ENCODE data around the gene ALAD.
"Not testable (repeated sequence)": the region's sequence is repeated elsewhere in the genome, so short reads cannot be mapped to it uniquely, and the experiment has no call there.

ALAD gene

GRCh38 chr9:113409481-113409880, 8.4 kb upstream of the ALAD start:
- WGBS (ENCODE audit: extremely low coverage, insufficient coverage, low lambda C conversion rate), result no CpG with 5 or more reads among the region's 10 CpGs
- no peak overlapping the region for H3K23ac ChIP-seq (ENCODE audit: low read length)
- no peak overlapping the region for H2BK15ac ChIP-seq (replicated peaks; ENCODE audit: low read depth)
- H2BK5ac ChIP-seq (ENCODE audit: low read length), result no peak overlapping the region
- H3K36me3 ChIP-seq (ENCODE audit: control insufficient read depth, insufficient read depth, low read length), result peaks cover 9% of the 10 kb centered on the region
- no peak overlapping the region for H2BK120ac ChIP-seq (ENCODE audit: low read depth, low read length)
- H3K18ac ChIP-seq (ENCODE audit: low read length), result no peak overlapping the region
- peak overlapping the region; percentile 99 for H3K56ac ChIP-seq (ENCODE audit: low read length)
- peaks cover 7% of the 10 kb centered on the region for H3K79me1 ChIP-seq (ENCODE audit: low read length)
- no peak overlapping the region for H4K5ac ChIP-seq (ENCODE audit: low read length)
- H3K27ac ChIP-seq (ENCODE audit: low read depth, low read length), result no peak overlapping the region
- H3K9ac ChIP-seq (ENCODE audit: low read length), result peak overlapping the region; percentile 93
- H2AK5ac ChIP-seq (ENCODE audit: low read length), result peak overlapping the region; percentile 50
- H3K27me3 ChIP-seq (ENCODE audit: insufficient read depth, low read length, poor library complexity), result no peaks in the 10 kb centered on the region
- no peak for DNase-seq
- peaks cover 2% of the 10 kb centered on the region for H3K4me1 ChIP-seq (ENCODE audit: control insufficient read depth, low read depth, low read length)
- H3K79me2 ChIP-seq (ENCODE audit: control insufficient read depth, insufficient read depth, low read length), result peaks cover 17% of the 10 kb centered on the region
- H4K8ac ChIP-seq (ENCODE audit: low read depth, low read length), result no peak overlapping the region
- peak overlapping the region; percentile 99 for H3K4me2 ChIP-seq (ENCODE audit: low read length)
- no peak overlapping the region for H3K4ac ChIP-seq (ENCODE audit: low read depth, low read length)
- H3K4me3 ChIP-seq (ENCODE audit: low read length), result peak overlapping the region; percentile 41

GRCh38 chr9:113406873-113407511, 5.9 kb upstream of the ALAD start:
- H3K23ac ChIP-seq (ENCODE audit: low read length); H3K4ac ChIP-seq (ENCODE audit: low read depth, low read length); H2BK15ac ChIP-seq (replicated peaks; ENCODE audit: low read depth); H3K79me1 ChIP-seq (ENCODE audit: low read length); H3K56ac ChIP-seq (ENCODE audit: low read length); H2BK120ac ChIP-seq (ENCODE audit: low read depth, low read length); H3K36me3 ChIP-seq (ENCODE audit: control insufficient read depth, insufficient read depth, low read length); H3K27ac ChIP-seq (ENCODE audit: low read depth, low read length); H3K4me3 ChIP-seq (ENCODE audit: low read length); H3K27me3 ChIP-seq (ENCODE audit: insufficient read depth, low read length, poor library complexity); H3K9ac ChIP-seq (ENCODE audit: low read length); H3K18ac ChIP-seq (ENCODE audit: low read length); H3K4me2 ChIP-seq (ENCODE audit: low read length); H2BK5ac ChIP-seq (ENCODE audit: low read length); H4K5ac ChIP-seq (ENCODE audit: low read length); H3K4me1 ChIP-seq (ENCODE audit: control insufficient read depth, low read depth, low read length); H2AK5ac ChIP-seq (ENCODE audit: low read length); H4K8ac ChIP-seq (ENCODE audit: low read depth, low read length): not testable (repeated sequence)
- peak; percentile 82 for DNase-seq
- no CpG with 5 or more reads among the region's 7 CpGs for WGBS (ENCODE audit: extremely low coverage, insufficient coverage, low lambda C conversion rate)
- H3K79me2 ChIP-seq (ENCODE audit: control insufficient read depth, insufficient read depth, low read length), result peaks cover 17% of the 10 kb centered on the region

GRCh38 chr9:113406353-113406752, 5.3 kb upstream of the ALAD start:
- not testable (repeated sequence) for H3K79me1 ChIP-seq (ENCODE audit: low read length); H3K27me3 ChIP-seq (ENCODE audit: insufficient read depth, low read length, poor library complexity); H4K8ac ChIP-seq (ENCODE audit: low read depth, low read length); H3K36me3 ChIP-seq (ENCODE audit: control insufficient read depth, insufficient read depth, low read length); H3K4me3 ChIP-seq (ENCODE audit: low read length); H3K4ac ChIP-seq (ENCODE audit: low read depth, low read length); DNase-seq; H3K9ac ChIP-seq (ENCODE audit: low read length); H2BK5ac ChIP-seq (ENCODE audit: low read length); H3K56ac ChIP-seq (ENCODE audit: low read length); H3K4me1 ChIP-seq (ENCODE audit: control insufficient read depth, low read depth, low read length); H4K5ac ChIP-seq (ENCODE audit: low read length); H2AK5ac ChIP-seq (ENCODE audit: low read length); H2BK120ac ChIP-seq (ENCODE audit: low read depth, low read length); H3K23ac ChIP-seq (ENCODE audit: low read length); H3K4me2 ChIP-seq (ENCODE audit: low read length); H2BK15ac ChIP-seq (replicated peaks; ENCODE audit: low read depth); H3K18ac ChIP-seq (ENCODE audit: low read length); H3K27ac ChIP-seq (ENCODE audit: low read depth, low read length)
- no CpG with 5 or more reads among the region's 9 CpGs for WGBS (ENCODE audit: extremely low coverage, insufficient coverage, low lambda C conversion rate)
- peaks cover 17% of the 10 kb centered on the region for H3K79me2 ChIP-seq (ENCODE audit: control insufficient read depth, insufficient read depth, low read length)

GRCh38 chr9:113403646-113404045, 2.6 kb upstream of the ALAD start:
- Histone ChIP-seq H3K79me2 (ENCODE audit: control insufficient read depth, insufficient read depth, low read length) (peaks cover 6% of the 10 kb centered on the region), H3K4me1 (ENCODE audit: control insufficient read depth, low read depth, low read length) (no peaks in the 10 kb centered on the region), H2BK120ac (ENCODE audit: low read depth, low read length) (no peak overlapping the region), H3K79me1 (ENCODE audit: low read length) (peaks cover 4% of the 10 kb centered on the region), H4K5ac (ENCODE audit: low read length) (no peak overlapping the region), H2BK15ac (replicated peaks; ENCODE audit: low read depth) (no peak overlapping the region), H3K56ac (ENCODE audit: low read length) (no peak overlapping the region), H3K4me2 (ENCODE audit: low read length) (no peak overlapping the region), H3K18ac (ENCODE audit: low read length) (no peak overlapping the region), H3K27ac (ENCODE audit: low read depth, low read length) (no peak overlapping the region), H3K36me3 (ENCODE audit: control insufficient read depth, insufficient read depth, low read length) (peaks cover 8% of the 10 kb centered on the region), H2BK5ac (ENCODE audit: low read length) (no peak overlapping the region), H3K4ac (ENCODE audit: low read depth, low read length) (no peak overlapping the region), H3K23ac (ENCODE audit: low read length) (no peak overlapping the region), H3K9ac (ENCODE audit: low read length) (no peak overlapping the region), H3K4me3 (ENCODE audit: low read length) (no peak overlapping the region), H2AK5ac (ENCODE audit: low read length) (no peak overlapping the region), H3K27me3 (ENCODE audit: insufficient read depth, low read length, poor library complexity) (no peaks in the 10 kb centered on the region), H4K8ac (ENCODE audit: low read depth, low read length) (no peak overlapping the region)
- WGBS (ENCODE audit: extremely low coverage, insufficient coverage, low lambda C conversion rate), result no CpG with 5 or more reads among the region's 2 CpGs
- DNase-seq, result no peak

- Histone ChIP-seq H3K4me1 (ENCODE audit: control insufficient read depth, low read depth, low read length) (no peaks in the 10 kb centered on the region), H3K79me1 (ENCODE audit: low read length) (no peaks in the 10 kb centered on the region), H2BK15ac (replicated peaks; ENCODE audit: low read depth) (no peak overlapping the region), H3K23ac (ENCODE audit: low read length) (no peak overlapping the region), H2AK5ac (ENCODE audit: low read length) (no peak overlapping the region), H3K27ac (ENCODE audit: low read depth, low read length) (peak overlapping the region; percentile 36), H3K18ac (ENCODE audit: low read length) (no peak overlapping the region), H3K4me2 (ENCODE audit: low read length) (no peak overlapping the region), H4K8ac (ENCODE audit: low read depth, low read length) (no peak overlapping the region), H2BK5ac (ENCODE audit: low read length) (no peak overlapping the region), H4K5ac (ENCODE audit: low read length) (no peak overlapping the region), H2BK120ac (ENCODE audit: low read depth, low read length) (no peak overlapping the region), H3K79me2 (ENCODE audit: control insufficient read depth, insufficient read depth, low read length) (no peaks in the 10 kb centered on the region), H3K27me3 (ENCODE audit: insufficient read depth, low read length, poor library complexity) (no peaks in the 10 kb centered on the region), H3K36me3 (ENCODE audit: control insufficient read depth, insufficient read depth, low read length) (no peaks in the 10 kb centered on the region), H3K56ac (ENCODE audit: low read length) (peak overlapping the region; percentile 49), H3K4me3 (ENCODE audit: low read length) (no peak overlapping the region), H3K9ac (ENCODE audit: low read length) (peak overlapping the region; percentile 38), H3K4ac (ENCODE audit: low read depth, low read length) (no peak overlapping the region)
- peak; percentile 74 for DNase-seq
- no CpG with 5 or more reads among the region's 3 CpGs for WGBS (ENCODE audit: extremely low coverage, insufficient coverage, low lambda C conversion rate)
Measured at GRCh38 chr9:113399646-113400200, 1.4 kb downstream of the ALAD start.

- H3K79me2 ChIP-seq (ENCODE audit: control insufficient read depth, insufficient read depth, low read length), result no peaks in the 10 kb centered on the region
- H3K9ac ChIP-seq (ENCODE audit: low read length), result no peak overlapping the region
- peak overlapping the region; percentile 60 for H3K27ac ChIP-seq (ENCODE audit: low read depth, low read length)
- H4K5ac ChIP-seq (ENCODE audit: low read length), result no peak overlapping the region
- no peaks in the 10 kb centered on the region for H3K4me1 ChIP-seq (ENCODE audit: control insufficient read depth, low read depth, low read length)
- H2BK120ac ChIP-seq (ENCODE audit: low read depth, low read length), result no peak overlapping the region
- H3K23ac ChIP-seq (ENCODE audit: low read length), result no peak overlapping the region
- H2BK5ac ChIP-seq (ENCODE audit: low read length), result no peak overlapping the region
- no peak overlapping the region for H2AK5ac ChIP-seq (ENCODE audit: low read length)
- no peak for DNase-seq
- H3K4me3 ChIP-seq (ENCODE audit: low read length), result no peak overlapping the region
- H3K18ac ChIP-seq (ENCODE audit: low read length), result no peak overlapping the region
- no peaks in the 10 kb centered on the region for H3K27me3 ChIP-seq (ENCODE audit: insufficient read depth, low read length, poor library complexity)
- no peaks in the 10 kb centered on the region for H3K36me3 ChIP-seq (ENCODE audit: control insufficient read depth, insufficient read depth, low read length)
- no peak overlapping the region for H3K4ac ChIP-seq (ENCODE audit: low read depth, low read length)
- H3K56ac ChIP-seq (ENCODE audit: low read length), result no peak overlapping the region
- H3K4me2 ChIP-seq (ENCODE audit: low read length), result no peak overlapping the region
- no peak overlapping the region for H2BK15ac ChIP-seq (replicated peaks; ENCODE audit: low read depth)
- H4K8ac ChIP-seq (ENCODE audit: low read depth, low read length), result no peak overlapping the region
- WGBS (ENCODE audit: extremely low coverage, insufficient coverage, low lambda C conversion rate), result no CpG with 5 or more reads among the region's 5 CpGs
- H3K79me1 ChIP-seq (ENCODE audit: low read length), result no peaks in the 10 kb centered on the region
Measured at GRCh38 chr9:113398796-113399195, 2.3 kb downstream of the ALAD start.

All from mesendoderm (in vitro differentiated cells).